K562 treated with DMSO at 1 percent for 4 hours (cell line): Measurements from ENCODE around the gene RET. TPM values are rescaled to one million over a fixed set of nuclear protein-coding genes. Genes with fewer than 3 reads are reported as not detected.

Experiments
- total RNA-seq: library from RNA; unstranded; fragments of 300-600 nt; gene quantifications from 2 replicates; pipeline ENCODE4 v1.2.3, GENCODE V29; 2022; ENCODE audit not compliant: insufficient read depth

The RET gene
- total RNA-seq: not detected in 2 replicates

GRCh38 chr10:43076876-43077420 is at the start of gene RET:
TSS of gene RET (plus strand) at chr10:43077069. CDS start at chr10:43077259, 190 bp downstream.

GRCh38 chr10:43138021-43138756 is 61.3 kb downstream of the RET start, which contains the start of gene CSGALNACT2:
TSS of gene CSGALNACT2 (plus strand) at chr10:43138445. CDS start at chr10:43155150, 16,705 bp downstream.

Other genes with a start within 250 kb of the RET start
- gene CSGALNACT2, start 61.4 kb downstream of the RET start, total RNA-seq: 6.2 and 6.5 TPM in 2 replicates
- gene RASGEF1A, start 190.0 kb downstream of the RET start, total RNA-seq: 1.7 and 2.7 TPM in 2 replicates